D341Med (cell line): ENCODE measurements around the gene SLC9B2.

Experiments
- DNase-seq: peaks from one replicate; pipeline ENCODE4 v3.0.0; 2012; ENCODE audit warnings: low spot score

Gene SLC9B2, protein sequence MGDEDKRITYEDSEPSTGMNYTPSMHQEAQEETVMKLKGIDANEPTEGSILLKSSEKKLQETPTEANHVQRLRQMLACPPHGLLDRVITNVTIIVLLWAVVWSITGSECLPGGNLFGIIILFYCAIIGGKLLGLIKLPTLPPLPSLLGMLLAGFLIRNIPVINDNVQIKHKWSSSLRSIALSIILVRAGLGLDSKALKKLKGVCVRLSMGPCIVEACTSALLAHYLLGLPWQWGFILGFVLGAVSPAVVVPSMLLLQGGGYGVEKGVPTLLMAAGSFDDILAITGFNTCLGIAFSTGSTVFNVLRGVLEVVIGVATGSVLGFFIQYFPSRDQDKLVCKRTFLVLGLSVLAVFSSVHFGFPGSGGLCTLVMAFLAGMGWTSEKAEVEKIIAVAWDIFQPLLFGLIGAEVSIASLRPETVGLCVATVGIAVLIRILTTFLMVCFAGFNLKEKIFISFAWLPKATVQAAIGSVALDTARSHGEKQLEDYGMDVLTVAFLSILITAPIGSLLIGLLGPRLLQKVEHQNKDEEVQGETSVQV

DNA sequence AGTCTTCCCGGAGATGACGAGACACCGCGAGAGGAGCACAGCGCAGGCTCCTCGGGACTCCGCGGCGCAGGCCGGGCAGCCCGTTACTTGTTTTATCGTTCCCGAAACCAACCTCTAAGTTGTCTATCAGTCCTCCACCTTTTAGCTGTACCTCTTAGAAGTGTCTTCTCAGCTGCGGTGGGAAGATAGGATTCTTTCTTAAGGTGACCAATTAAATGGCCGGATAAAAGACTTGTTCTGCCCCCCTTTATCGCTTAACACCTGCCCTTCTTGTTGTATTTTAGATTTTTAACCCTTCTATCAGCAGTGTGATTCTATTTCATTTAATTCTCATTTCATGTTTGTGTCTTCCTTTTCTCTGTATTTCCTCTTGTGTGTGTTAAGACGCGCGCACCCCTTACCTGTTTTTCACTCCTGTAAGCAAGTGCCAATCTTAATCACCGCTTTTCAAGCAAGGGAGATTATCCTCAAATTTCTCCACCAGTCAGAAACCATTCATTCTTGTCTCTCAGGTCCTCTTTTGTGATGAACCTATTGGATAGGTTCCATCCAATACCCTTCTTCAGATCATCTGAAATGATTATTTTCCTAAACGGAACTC lies at the start of gene SLC9B2:
SLC9B2 (minus strand) TSS at position 15 of the 601 bp plus-strand sequence. CDS start 9,211 bp downstream, outside the sequence.
- peak; percentile 23 for DNase-seq

DNA sequence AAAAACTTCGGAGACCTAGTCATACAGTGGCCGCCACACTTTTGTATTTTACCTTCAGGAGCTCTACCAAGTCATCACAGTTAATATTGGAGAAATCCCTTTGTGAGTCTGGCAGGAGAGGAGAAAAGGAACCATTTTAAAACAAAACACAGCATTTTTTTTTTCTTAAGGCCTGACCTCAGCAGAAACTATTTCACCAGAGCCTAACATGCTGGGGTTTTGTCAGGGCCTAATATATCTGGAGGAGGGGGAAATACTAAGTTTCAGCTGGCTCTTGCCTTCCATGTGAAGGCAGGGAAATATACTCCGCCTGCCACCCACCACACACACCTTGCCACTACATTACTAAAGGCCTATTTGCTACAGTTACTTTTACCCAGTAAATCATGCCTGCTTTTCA lies 49.6 kb upstream of the SLC9B2 start:
- DNase-seq: no peak

DNA sequence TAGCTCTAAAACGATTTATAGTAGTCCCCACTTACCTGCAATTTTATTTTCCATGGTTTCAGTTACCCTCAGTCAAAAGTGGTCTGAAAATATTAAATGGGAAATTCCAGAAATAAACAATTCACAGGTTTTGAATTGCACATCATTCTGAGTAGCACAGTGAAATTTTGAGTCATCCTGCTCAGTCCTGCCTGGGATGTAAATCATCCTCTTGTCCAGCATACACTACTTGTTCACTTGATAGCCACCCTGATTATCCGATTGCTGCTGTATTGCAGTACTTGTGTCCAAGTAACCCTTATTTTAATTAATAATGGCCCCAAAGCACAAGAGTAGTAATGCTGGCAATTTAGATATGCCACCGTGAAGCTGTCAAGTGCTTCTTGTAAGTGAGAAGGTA lies 46.6 kb upstream of the SLC9B2 start:
- DNase-seq: no peak

DNA sequence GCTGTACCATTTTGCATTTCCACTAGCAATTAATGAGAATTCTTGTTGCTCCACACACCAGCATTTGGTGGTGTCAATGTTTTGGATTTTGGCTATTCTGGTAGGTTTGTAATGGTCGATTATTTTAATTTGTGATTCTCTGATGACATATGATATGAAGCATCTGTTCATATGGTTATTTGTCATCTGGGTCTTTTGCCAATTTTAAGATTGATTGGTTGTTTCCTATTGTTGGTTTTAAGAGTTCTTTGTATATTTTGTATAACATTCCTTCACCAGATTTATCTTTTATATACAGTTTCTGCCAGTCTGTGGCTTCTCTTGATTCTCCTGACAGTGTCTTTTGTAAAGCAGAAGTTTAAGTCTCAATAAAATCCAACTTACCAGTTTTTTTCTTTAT lies 41.6 kb upstream of the SLC9B2 start:
- no peak for DNase-seq

DNA sequence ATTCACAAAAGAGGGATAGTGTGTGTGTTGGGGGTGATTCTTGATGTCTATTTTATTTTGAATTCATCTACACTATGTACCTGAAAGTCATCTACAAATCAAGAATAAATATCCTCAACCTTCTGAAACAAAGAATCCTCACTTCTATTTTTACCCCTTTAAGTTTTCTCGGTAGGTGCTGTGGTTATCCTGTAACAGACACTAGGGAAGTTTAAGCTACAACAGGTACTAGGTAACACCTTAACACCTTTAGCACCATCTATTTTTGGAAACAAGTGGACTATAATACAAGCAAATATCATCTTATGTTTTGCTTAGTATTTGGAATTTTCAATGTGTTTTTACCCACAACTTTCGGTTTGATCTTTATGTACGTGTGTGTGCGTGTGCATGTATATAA lies 35.0 kb upstream of the SLC9B2 start:
- DNase-seq: no peak

DNA sequence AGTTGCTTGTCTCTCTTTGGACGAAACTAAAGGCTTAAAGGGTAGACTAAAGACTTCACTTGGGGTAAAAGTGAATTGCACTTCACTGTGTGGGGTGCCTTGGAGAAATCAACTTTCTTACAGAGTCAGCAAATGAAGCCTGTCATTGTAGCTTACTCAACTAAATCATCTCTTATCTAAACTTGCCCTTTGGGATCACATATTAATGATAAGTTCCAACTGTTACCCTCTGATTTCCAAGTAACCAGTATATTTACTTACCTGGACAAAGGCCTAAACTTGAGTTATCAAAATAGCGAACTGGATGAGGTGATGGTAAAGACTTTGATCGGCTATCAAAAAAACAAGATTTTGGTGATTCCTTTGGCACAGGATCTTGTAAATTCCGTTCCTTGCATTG lies 32.0 kb upstream of the SLC9B2 start:
- DNase-seq: no peak

DNA sequence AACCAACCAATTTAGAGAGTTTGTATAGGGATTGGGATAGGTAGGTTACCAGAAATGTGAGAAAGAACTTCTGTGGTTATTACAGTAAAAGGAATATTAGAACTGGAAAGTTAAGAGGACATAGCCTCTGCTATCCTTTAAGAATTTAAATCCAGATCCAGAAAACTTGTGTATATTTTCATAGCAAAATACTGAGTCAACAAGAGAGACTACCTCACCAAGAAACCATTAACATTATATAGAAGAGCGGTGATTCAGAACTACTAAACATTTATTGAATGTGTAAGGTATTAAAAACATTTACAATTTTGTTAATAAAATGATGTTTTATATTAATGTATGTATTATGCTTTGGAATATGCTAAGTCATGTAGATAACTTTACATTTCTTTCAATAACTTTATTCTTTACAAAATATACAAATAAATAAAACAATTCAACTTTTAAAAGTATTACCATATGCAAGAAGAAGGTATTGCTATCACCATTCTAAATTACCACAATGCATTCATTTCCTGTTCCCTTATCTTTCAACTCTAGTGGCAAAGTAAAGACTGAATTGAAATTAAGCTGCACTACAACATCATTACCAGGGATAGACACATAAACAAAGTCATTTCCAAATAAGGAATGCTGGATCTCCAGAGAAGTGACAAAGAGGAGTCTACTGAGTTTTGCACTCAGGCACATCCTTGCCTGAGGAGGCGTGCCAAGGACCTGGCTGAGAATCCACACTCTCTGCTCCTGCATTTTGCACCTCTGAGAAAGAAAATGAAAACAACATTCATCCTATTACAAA lies 29.2 kb upstream of the SLC9B2 start:
- DNase-seq: no peak

DNA sequence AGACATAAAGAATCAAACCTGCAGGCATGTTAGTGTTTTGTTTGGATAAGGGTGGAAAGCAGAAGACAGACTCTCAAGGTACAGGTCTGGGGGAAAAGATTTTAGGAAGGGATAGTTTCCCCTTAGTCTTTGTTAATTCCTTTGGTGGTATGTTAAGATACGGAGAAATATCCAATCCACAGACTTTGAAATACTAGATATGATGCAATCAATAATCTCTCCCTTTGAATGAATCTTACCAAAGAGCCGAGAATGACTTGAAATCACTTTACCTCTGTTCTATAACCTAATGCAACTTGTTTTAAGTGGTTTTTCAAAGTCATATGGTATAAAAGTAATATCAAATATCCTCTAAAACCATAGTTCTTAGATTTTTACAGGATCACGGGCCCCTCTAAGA lies 28.3 kb upstream of the SLC9B2 start:
- no peak for DNase-seq

DNA sequence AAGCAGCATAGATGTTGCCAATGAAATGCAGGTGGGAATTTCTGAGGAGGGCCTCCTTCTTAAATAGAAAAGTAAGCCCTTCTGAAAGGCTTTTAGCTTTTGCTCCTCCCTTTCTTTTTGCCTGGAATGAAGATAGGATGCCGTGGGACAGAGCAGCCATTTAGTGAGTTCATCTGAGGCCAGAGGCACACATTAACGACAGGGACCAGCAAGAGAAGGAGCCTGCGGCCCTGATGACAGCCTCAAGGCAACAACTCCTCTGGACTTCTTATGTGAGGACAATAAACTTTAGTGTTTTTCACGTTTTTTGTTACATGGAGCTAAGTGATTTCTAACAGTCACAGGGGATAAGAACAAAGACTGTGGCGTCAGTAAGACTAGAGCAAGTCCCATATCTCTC lies 24.1 kb upstream of the SLC9B2 start:
- no peak for DNase-seq

DNA sequence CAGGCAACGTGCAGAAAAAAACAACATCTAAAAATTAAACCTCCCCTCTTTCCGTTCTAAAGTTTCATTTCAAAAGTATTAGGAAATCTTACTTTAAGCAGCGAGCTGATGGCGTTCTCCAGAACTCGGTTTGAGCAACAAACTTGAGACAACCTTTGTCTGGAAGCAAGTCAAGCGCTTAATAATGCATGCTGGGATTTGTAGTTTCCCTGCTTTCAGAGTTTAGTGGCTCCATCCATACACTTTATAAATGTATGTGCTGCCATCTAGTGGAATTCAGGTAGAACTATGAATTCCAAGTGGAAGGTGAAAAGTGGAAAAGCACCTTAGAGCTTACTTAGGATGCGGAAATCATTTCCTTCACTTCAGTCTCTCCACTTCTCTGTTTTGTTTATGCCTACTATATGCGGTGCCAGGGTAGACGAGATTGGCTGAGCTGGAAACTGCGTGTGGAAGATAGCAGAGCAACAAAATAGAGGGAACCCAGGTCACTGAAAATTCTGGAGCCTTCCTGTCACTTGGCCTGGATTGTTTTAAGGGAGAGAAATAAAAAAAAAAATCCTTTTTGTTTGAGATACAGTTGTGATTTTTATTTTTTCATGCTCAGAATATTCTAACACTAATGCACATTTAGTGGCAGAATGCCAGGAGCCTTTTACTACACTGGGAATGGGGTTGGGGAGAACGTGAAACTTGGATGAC lies 23.3 kb upstream of the SLC9B2 start, which contains the start of gene BDH2:
BDH2 (minus strand) TSS at position 144 of the 702 bp plus-strand sequence. CDS start 3,580 bp downstream, outside the sequence.
- DNase-seq: peak; percentile 71

DNA sequence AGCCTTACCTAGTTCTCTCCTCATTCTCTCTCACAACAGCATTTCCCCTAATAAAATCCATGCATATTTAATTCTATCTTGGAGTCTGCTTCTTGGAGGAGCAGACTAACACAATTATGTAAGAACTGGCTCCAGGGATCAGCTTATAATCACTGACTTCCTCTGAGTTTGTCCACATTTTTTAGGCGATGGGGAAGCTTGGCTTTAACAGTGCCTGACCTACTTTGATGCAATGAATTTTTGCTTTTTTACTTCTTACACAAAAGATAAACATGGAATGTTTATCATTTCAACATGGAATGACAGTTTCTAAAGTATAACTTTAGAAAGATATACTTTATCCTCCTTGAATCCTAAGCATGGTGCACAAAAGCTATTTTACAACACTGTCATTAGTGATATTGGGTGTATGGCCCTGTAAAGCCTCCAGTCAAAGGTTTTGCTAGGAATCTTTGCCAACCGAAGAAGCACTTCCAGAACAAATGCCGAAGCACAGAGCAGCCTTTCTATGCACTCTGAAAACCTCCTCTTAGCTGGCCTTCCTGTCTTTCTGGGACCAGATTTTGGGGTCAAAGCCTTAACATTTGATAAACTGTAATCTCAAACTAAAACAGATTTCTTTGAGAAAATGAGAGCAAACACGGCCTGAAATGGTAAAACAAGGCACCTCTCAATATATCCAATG lies 22.3 kb upstream of the SLC9B2 start:
- DNase-seq: no peak

DNA sequence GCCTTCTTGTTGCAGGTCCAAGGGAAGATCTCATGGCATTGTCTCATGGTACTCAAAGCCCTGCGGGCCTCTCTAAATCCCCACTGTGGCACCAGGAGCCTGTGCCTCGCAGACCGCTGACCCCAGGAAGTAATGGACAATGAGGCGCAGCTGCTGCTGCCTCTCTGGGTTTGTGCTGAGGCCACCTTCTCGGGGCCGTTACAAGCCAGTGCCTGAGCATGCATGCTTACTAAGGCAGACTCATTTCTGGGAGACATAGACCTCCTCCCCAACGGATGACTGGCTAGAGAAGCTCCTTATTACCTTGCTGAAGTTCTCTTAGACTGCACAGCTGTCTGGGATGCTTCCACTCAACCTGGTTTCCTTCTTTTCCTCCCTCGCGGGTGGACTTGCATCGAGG lies 21.8 kb upstream of the SLC9B2 start:
- no peak for DNase-seq

DNA sequence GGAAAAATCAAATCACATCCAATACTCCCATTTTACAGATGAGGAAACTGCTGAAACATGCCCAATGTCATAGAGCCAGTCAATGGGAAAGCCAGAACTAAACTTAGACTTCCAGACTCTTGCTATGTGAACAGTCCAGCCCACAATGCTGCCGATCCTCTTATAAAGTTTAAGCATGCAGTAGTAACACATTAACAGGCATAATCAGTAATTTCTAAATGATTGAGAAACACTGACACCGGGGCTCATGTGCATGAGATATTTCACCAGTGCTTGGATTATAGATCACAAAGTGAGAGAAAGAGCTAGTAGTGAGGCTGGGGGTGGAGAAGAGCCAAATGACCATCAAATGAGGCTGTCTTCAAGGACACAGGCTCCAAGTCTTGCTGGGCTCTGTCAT lies 20.6 kb upstream of the SLC9B2 start:
- DNase-seq: no peak

DNA sequence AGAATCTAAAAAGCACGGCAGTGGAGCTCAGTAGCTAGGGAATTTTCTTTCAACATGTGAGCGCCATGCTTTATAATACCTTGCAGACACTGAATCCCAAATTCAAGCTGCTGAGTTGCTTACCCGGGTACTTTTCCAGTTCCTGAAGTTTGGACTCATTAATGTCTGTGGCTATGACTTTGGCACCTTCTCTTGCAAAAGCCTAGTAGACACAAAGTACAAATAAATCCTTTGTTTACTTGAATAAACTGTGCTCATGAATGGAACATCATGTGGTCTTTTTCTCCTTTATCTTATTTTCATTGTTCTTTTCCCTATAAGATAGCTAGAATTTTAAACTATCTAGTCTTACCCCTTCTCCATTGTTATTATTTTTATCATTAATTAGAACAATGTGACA lies 18.5 kb upstream of the SLC9B2 start:
- DNase-seq: no peak

DNA sequence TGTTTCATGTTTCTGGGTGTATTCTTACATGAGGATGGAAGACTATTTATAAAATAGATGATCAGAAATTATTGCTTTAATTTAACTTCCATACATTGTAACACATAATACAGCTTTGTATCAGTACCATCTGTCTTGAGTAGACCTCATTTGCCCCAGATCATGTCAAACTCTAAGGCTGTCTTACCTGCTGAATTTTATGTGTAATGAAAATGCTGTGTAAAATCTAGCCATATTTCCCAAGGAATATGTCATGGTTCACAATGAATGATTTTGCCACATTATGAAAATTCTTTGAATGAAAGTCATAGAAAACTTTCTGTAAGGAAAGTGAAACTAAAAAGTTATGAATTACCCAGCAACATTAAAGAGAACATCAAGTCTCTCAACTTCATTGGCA lies 15.7 kb upstream of the SLC9B2 start:
- DNase-seq: no peak

DNA sequence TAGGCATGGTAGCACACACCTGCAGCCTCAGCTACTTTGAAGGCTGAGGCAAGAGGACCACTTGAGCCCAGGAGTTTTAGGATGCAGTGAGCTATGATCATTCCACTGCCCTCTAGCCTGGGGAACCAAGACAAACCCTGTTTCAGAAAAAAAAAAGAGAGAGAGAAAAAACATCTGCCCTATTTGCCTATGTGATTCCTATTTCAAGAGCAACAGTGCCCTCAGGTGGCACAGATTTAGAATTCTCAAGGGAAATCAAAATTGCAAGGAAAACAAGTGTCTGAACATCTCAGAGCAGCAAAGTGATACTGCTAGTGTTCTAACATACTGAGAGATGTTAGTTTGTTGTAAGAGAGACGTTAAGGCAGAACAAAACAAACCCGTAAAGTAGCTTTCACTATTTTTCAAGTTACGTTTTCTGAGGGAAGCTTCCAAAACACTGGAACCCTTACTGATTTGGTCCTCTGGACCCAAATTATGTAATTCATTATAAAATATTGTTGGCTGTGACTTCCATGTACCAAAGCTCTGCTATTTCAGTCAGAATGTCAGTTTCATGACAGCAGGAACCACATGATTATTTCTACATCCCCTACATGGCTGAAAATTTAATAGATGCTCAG lies 15.2 kb upstream of the SLC9B2 start:
- DNase-seq: peak; percentile 48

DNA sequence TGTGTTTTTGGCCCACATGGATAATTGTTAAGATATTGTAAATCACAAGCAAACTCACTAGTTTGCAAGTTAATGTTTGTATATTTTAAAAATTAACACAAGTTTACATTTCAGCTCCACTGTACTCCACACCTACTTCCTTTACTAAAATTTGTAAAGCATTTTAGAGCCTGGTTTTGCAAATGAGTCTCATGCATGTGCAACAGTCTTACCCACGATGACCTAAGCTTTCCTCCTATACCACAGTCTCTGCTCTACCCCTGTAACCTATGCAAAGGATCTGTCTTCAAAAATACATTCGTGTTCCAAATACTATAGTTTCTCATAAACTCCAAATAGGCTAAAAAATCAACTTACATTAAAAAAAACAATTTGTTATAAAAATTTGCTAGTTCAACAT lies 12.9 kb upstream of the SLC9B2 start:
- no peak for DNase-seq

DNA sequence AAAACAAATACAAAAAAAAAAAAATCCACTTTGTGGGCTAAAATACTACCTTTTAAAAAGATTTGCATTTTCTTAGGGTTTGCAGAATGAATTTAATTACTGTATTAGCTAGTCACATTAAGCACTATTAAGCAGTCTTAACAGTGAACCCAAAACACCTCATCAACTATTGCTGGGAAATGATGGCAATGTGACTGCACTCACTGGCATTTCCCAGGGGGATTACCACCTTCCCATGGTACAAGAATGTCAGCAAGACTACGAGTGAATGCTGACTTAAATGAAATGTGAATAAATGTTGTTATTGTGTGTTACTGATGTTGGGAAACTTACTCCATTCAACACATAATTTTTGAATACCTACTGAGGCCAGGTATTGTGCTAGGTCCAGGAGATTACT lies 10.0 kb upstream of the SLC9B2 start:
- DNase-seq: no peak

DNA sequence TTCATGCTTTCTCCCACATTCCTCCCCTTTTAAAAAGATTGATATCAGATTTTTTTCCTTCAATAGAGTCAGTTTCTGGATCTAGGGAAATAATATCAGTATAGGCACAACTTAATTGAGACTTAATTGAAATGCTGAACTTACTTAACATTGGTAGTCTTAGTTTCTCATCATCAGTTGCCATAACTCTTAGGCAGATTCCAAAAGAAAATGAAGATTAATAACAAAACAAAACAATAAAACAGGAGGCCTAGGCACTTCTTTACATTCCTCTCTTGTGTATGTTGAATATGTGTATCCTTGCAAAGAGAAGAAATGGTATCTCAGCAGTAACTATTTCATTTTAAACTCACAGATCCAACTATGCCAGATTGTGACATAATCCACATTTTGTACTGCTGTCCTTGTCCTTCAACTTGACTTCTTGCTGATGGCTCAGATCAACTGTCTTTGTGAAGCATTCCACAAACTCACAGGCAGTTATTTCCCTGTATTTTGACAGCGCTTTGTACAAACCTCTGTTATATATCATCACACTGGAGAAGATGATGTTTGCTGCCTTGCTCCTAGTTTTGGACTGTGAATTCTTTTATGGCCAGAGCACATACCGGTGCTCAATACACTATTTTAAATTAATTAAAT lies 9.1 kb upstream of the SLC9B2 start:
- no peak for DNase-seq

DNA sequence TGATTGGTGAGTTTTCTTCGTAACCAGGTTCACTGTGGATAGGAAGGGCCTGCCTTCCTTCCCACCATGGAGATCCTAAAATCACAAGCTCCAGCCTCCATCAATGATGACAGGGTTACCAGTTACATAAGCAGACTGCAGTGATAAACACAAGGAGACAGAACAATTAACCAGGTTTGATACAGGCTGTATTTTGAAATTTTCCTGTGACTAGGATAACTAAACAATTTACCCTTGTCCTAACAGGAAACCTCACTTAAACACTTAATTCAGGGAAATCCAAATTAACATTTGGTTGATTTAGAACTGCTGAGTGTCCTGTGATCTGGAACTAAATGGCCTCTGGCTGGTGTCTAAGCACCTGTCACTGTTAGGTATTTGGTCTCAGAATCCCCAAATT lies 3.1 kb upstream of the SLC9B2 start:
- no peak for DNase-seq
